Measurements from ENCODE around the gene GET3.

The GET3 gene

DNA sequence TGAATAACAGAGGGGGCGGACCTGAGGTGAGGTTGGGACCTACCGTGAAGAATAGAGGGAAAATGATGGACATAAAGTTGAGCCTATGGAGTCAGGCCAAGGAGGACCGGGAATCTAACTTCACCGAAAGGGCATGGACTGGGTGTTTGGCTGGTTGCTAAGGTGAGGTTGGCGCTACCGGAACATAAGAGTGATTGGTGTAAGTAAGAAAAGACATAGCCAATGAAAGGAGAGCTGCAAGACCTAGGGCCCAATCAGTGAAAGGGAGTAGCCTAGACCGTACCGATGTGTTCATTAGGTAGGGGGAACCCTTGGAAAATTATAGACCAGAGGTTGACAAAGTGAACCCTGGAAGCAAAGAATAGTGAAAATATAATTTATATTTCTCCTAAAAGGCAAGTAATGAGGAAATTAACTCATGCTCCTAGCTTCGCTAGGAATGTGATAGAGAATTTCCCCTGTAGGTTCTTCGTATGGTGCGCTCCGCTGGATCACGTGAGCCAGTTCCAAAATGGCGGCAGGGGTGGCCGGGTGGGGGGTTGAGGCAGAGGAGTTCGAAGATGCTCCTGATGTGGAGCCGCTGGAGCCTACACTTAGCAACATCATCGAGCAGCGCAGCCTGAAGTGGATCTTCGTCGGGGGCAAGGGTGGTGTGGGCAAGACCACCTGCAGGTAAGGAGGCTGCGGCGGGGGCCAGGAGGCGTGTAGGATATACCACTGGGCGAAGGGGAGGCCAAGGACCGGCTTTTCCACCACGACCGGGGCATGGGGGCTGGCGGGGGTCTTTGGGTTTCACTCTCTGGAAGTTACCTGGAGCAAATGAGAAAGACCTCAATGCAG, at the start of gene GET3:
GET3 (plus strand) TSS at position 503 of the 840 bp plus-strand sequence; CDS start at position 512, 9 bp downstream.
- Histone ChIP-seq H3K27me3 (ENCODE audit: low read length) (no peaks in the 10 kb centered on the region), H3K9ac (ENCODE audit: low read length) (peak within 1 kb of the TSS; percentile 77), H3K36me3 (ENCODE audit: low read length) (no peaks in the 10 kb centered on the region), H3K27ac (ENCODE audit: low read depth, low read length) (peak within 1 kb of the TSS; percentile 79), H3K9me2 (replicated peaks; ENCODE audit: insufficient read depth, low read length) (no peaks in the 10 kb centered on the region), H2AFZ (ENCODE audit: low read depth, low read length, severe bottlenecking) (peak within 1 kb of the TSS; percentile 95), H3F3A (ENCODE audit: insufficient read depth) (peaks cover 3% of the 10 kb centered on the region; the same call in 1 of the 2 replicates), H3K4me3 (ENCODE audit: insufficient read depth, low read length, poor library complexity, severe bottlenecking) (peak within 1 kb of the TSS; percentile 86), H4K20me1 (ENCODE audit: low read depth, low read length) (peaks cover 9% of the 10 kb centered on the region; the same call in 1 of the 2 replicates), H3K9me3 (ENCODE audit: insufficient read depth, low read length) (no peaks in the 10 kb centered on the region), H3K79me2 (ENCODE audit: insufficient read depth, low read length) (peaks cover 36% of the 10 kb centered on the region), H3K4me2 (ENCODE audit: low read depth, low read length, poor library complexity, severe bottlenecking) (peak within 1 kb of the TSS; percentile 90)
- TF ChIP-seq EZH2phosphoT487 (conservative IDR thresholded peaks at IDR 0.05; ENCODE audit: low read length) (no peak), CTCF (IDR thresholded peaks at IDR 0.05; ENCODE audit: insufficient read depth, low read length, poor library complexity, severe bottlenecking) (no peak)

GRCh38 chr19:12689012-12689411, 48.3 kb upstream of the GET3 start:
- Histone ChIP-seq H2AFZ (ENCODE audit: low read depth, low read length, severe bottlenecking) (no peak overlapping the region), H4K20me1 (ENCODE audit: low read depth, low read length) (no peaks in the 10 kb centered on the region), H3K4me2 (ENCODE audit: low read depth, low read length, poor library complexity, severe bottlenecking) (no peak overlapping the region), H3K36me3 (ENCODE audit: low read length) (no peaks in the 10 kb centered on the region), H3K9me3 (ENCODE audit: insufficient read depth, low read length) (no peaks in the 10 kb centered on the region), H3K27ac (ENCODE audit: low read depth, low read length) (no peak overlapping the region), H3F3A (ENCODE audit: insufficient read depth) (no peaks in the 10 kb centered on the region), H3K9ac (ENCODE audit: low read length) (no peak overlapping the region), H3K79me2 (ENCODE audit: insufficient read depth, low read length) (no peaks in the 10 kb centered on the region), H3K27me3 (ENCODE audit: low read length) (no peaks in the 10 kb centered on the region), H3K4me3 (ENCODE audit: insufficient read depth, low read length, poor library complexity, severe bottlenecking) (no peak overlapping the region), H3K9me2 (replicated peaks; ENCODE audit: insufficient read depth, low read length) (no peaks in the 10 kb centered on the region)
- TF ChIP-seq EZH2phosphoT487 (conservative IDR thresholded peaks at IDR 0.05; ENCODE audit: low read length) (no peak), CTCF (IDR thresholded peaks at IDR 0.05; ENCODE audit: insufficient read depth, low read length, poor library complexity, severe bottlenecking) (no peak)

DNA sequence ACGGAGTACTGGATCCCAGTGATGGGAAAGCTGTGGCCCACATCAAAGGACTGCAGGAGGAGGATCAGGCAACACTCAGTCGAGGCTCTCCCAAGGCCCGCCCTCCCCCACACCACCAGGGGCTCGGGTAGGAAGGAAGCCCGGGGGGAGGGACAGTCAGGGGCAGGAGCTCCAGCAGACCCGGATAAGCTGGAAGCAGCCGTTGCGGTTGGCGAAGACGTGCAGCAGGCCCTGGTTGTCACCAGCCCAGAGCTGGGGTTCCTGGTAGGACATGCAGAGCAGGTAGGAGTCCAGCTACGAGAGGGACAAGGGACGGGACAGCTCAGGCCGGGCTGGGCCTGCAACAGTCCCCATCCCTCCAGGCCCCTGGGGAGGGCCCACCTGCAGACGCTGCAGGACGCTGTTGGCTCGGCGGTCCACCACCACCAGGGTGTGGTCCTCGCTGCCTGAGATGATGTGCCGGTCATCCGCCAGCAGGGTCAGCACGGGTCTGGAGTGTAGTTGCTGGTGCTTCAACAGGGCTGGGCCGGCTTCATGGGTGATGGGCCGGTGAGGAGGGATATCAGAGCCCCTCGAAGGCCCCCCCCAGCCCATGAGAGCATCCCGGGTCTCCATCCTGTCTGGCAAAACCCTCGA, 47.6 kb upstream of the GET3 start:
- H3K36me3 ChIP-seq (ENCODE audit: low read length): no peaks in the 10 kb centered on the region
- H3K4me2 ChIP-seq (ENCODE audit: low read depth, low read length, poor library complexity, severe bottlenecking): no peak overlapping the region
- no peak overlapping the region for H3K4me3 ChIP-seq (ENCODE audit: insufficient read depth, low read length, poor library complexity, severe bottlenecking)

More for the DNA sequence above, 47.6 kb upstream of the GET3 start:
- Histone ChIP-seq H3F3A (ENCODE audit: insufficient read depth) (no peaks in the 10 kb centered on the region), H3K9ac (ENCODE audit: low read length) (no peak overlapping the region), H3K9me3 (ENCODE audit: insufficient read depth, low read length) (no peaks in the 10 kb centered on the region), H3K27me3 (ENCODE audit: low read length) (no peaks in the 10 kb centered on the region), H2AFZ (ENCODE audit: low read depth, low read length, severe bottlenecking) (no peak overlapping the region), H4K20me1 (ENCODE audit: low read depth, low read length) (no peaks in the 10 kb centered on the region), H3K27ac (ENCODE audit: low read depth, low read length) (no peak overlapping the region), H3K9me2 (replicated peaks; ENCODE audit: insufficient read depth, low read length) (no peaks in the 10 kb centered on the region), H3K79me2 (ENCODE audit: insufficient read depth, low read length) (no peaks in the 10 kb centered on the region)
- no peak for TF ChIP-seq CTCF (IDR thresholded peaks at IDR 0.05; ENCODE audit: insufficient read depth, low read length, poor library complexity, severe bottlenecking)
- no peak for TF ChIP-seq EZH2phosphoT487 (conservative IDR thresholded peaks at IDR 0.05; ENCODE audit: low read length)

All from SU-DHL-6 (cell line).